RWPE1 (cell line): ENCODE data around the gene ABCD1.

Experiments
- CTCF ChIA-PET: fragments of 350-600 bp; sonication (Branson Sonifier 250); formaldehyde crosslinking; extraction: SDS; loops from one replicate; lab custom pipeline; 2021; lab: Yijun Ruan, JAX
- POLR2A ChIA-PET: fragments of 400-600 bp; formaldehyde crosslinking; extraction: SDS; loops from one replicate; lab custom pipeline; 2020; ENCODE audit warnings: antibody characterized with exemption; ENCODE audit not compliant: low non-redundant PET; lab: Yijun Ruan, JAX
- DNase-seq: peaks from one replicate; pipeline ENCODE4 v3.0.0; 2012; ENCODE audit warnings: low spot score
- H3K27ac ChIP-seq: fragments of 450-650 bp; 2 replicates; pipeline ENCODE4 v1.5.1; 2017
- CTCF ChIP-seq: fragments of 450-650 bp; conservative IDR thresholded peaks from 2 replicates; pipeline ENCODE4 v1.5.1; 2017; ENCODE audit warnings: low read depth, mild to moderate bottlenecking

Gene ABCD1

GRCh38 chrX:153777261-153778090, 52.8 kb downstream of the ABCD1 start:
- TF ChIP-seq CTCF, result no peak
- CTCF ChIA-PET, result interaction anchor here (0.5 to 0.7 kb wide), 2 partner anchors 23 to 38 kb away, joined by 3 read pairs; no protein-coding TSS in a partner anchor
- no peak for DNase-seq
- peak overlapping the region; percentile 83 for H3K27ac ChIP-seq
- POLR2A ChIA-PET, result interaction anchor here (0.6 kb wide), 1 partner anchor 7 kb away, joined by 5 read pairs; no protein-coding TSS in a partner anchor

- ChIA-PET POLR2A (no interaction called here), CTCF (interaction anchor here (0.5 to 1.4 kb wide), 7 partner anchors 8 to 38 kb away, joined by 3 to 5 read pairs (median 3); partner anchors contain the start of gene PLXNB3)
- peak overlapping the region; percentile 83 for H3K27ac ChIP-seq
- DNase-seq, result no peak
- no peak for TF ChIP-seq CTCF
Observed at GRCh38 chrX:153778181-153778580, 53.5 kb downstream of the ABCD1 start.

GRCh38 chrX:153778684-153779101, 54.0 kb downstream of the ABCD1 start:
- POLR2A ChIA-PET, result no interaction called here
- H3K27ac ChIP-seq, result peak overlapping the region; percentile 83
- CTCF ChIA-PET, result interaction anchor here (0.6 to 1.4 kb wide), 7 partner anchors 9 to 39 kb away, joined by 3 to 5 read pairs (median 3); partner anchors contain the start of gene PLXNB3
- DNase-seq, result peak; percentile 29
- no peak for TF ChIP-seq CTCF

GRCh38 chrX:153779891-153780677, 55.4 kb downstream of the ABCD1 start:
- no peak for DNase-seq
- TF ChIP-seq CTCF, result no peak
- POLR2A ChIA-PET, result interaction anchor here (0.6 kb wide), 1 partner anchor 81 kb away, joined by 3 read pairs; no protein-coding TSS in a partner anchor
- CTCF ChIA-PET, result interaction anchor here (0.6 kb wide), 1 partner anchor 19 kb away, joined by 3 read pairs; no protein-coding TSS in a partner anchor
- no peak overlapping the region for H3K27ac ChIP-seq

GRCh38 chrX:153780678-153781427, 56.2 kb downstream of the ABCD1 start, which contains the start of gene SRPK3:
Gene SRPK3, plus strand, starts transcription at chrX:153781041. Its CDS starts 46 bp downstream, at chrX:153781087.
- H3K27ac ChIP-seq, result no peak within 1 kb of the TSS
- ChIA-PET CTCF (no interaction called here), POLR2A (interaction anchor here (0.6 kb wide), 1 partner anchor 82 kb away, joined by 3 read pairs; no protein-coding TSS in a partner anchor)
- DNase-seq, result no peak
- TF ChIP-seq CTCF, result no peak
